Natural killer cell (primary cell): ENCODE data around the gene NHS. TPM values are rescaled to one million over a fixed set of nuclear protein-coding genes. Genes with fewer than 3 reads are reported as not detected.

Source experiments
- ATAC-seq, 3 donors: fragments of 150-1000 bp in 2 of 3; fragments of 200-7000 bp in 1 of 3; cut with Tn5 transposase; 1 replicate in 1 of 3; 2 replicates in 2 of 3; pipeline ENCODE4 v1.10.0; 2021; ENCODE audit warnings: mild to moderate bottlenecking in 2 of 3, moderate library complexity in 2 of 3
- DNase-seq, 2 donors: peaks; one replicate each; pipeline versions ENCODE4 v3.0.0 to v3.0.0-alpha.2; 2013 to 2021; ENCODE audit warnings: mixed read lengths in 1 of 2
- H3K27ac ChIP-seq: one replicate; pipeline ENCODE4 v1.5.1; 2013; ENCODE audit warnings: mild to moderate bottlenecking, low read length
- H3K27me3 ChIP-seq: one replicate; pipeline ENCODE4 v1.6.1; 2013; ENCODE audit warnings: low read length; ENCODE audit not compliant: control insufficient read depth, insufficient read depth
- H3K36me3 ChIP-seq: one replicate; pipeline ENCODE4 v1.6.1; 2013; ENCODE audit warnings: low read length; ENCODE audit not compliant: control insufficient read depth, insufficient read depth
- H3K4me1 ChIP-seq: one replicate; pipeline ENCODE4 v1.6.1; 2013; ENCODE audit warnings: low read length; ENCODE audit not compliant: control insufficient read depth, insufficient read depth
- H3K4me3 ChIP-seq: one replicate; pipeline ENCODE4 v1.5.1; 2013; ENCODE audit warnings: low read length
- H3K9me3 ChIP-seq: one replicate; pipeline ENCODE4 v1.6.1; 2013; ENCODE audit warnings: low read length; ENCODE audit not compliant: control insufficient read depth, insufficient read depth
- H3K27ac Mint-ChIP-seq, 2 donors: one replicate each; pipeline ENCODE4 v1.8.0; 2022; ENCODE audit warnings: mild to moderate bottlenecking in 2 of 2, mixed read lengths in 2 of 2, moderate library complexity in 1 of 2
- H3K27me3 Mint-ChIP-seq, 2 donors: one replicate each; pipeline ENCODE4 v1.8.0; 2022; ENCODE audit warnings: low read depth in 2 of 2, mixed read lengths in 2 of 2
- H3K36me3 Mint-ChIP-seq: one replicate; pipeline ENCODE4 v1.8.0; 2022; ENCODE audit warnings: mixed read lengths
- H3K4me1 Mint-ChIP-seq, 2 donors: one replicate each; pipeline ENCODE4 v1.8.0; 2022; ENCODE audit warnings: mixed read lengths in 2 of 2
- H3K4me3 Mint-ChIP-seq: one replicate; pipeline ENCODE4 v1.8.0; 2022; ENCODE audit warnings: mild to moderate bottlenecking, moderate library complexity, mixed read lengths
- H3K9me3 Mint-ChIP-seq, 2 donors: one replicate each; pipeline ENCODE4 v1.8.0; 2022; ENCODE audit warnings: mixed read lengths in 2 of 2
- CTCF ChIP-seq: fragments of 200-600 bp; IDR thresholded peaks from one replicate; pipeline ENCODE4 v1.8.0; 2022; ENCODE audit warnings: antibody characterized with exemption
- WGBS: methylation state at CpG from one replicate; pipeline ENCODE4 v1.1.7; 2013; ENCODE audit warnings: missing lambda C conversion rate; ENCODE audit not compliant: insufficient coverage; 5-methylcytosine and 5-hydroxymethylcytosine counted together
- intact Hi-C: fragments of 100-400 bp; cut with micrococcal nuclease; formaldehyde crosslinking; loops from one replicate; pipeline ENCODE4 v1.14.2; 2022
- total RNA-seq, 4 donors: library from RNA; stranded (reverse); fragments of 120-200 nt in 1 of 4; gene quantifications; one replicate each; pipeline versions ENCODE4 v1.2.3 to v1.2.4, GENCODE V29; 2013 to 2022

Gene NHS
- total RNA-seq, 3 donors from 2014 or later (not counting 1 experiment from before 2014, with no cell fraction given) = 0.05 to 0.28 TPM; not detected in 1

GRCh38 chrX:17700976-17701375, 326.0 kb downstream of the NHS start:
- Mint-ChIP-seq H3K27me3 (peaks cover 2 to 34% of the 10 kb centered on the region in 2 donors), H3K4me1 (no peaks in the 10 kb centered on the region), H3K9me3 (no peaks in the 10 kb centered on the region), H3K36me3 (no peaks in the 10 kb centered on the region), H3K4me3 (no peak overlapping the region), H3K27ac (no peak overlapping the region)
- DNase-seq (no peak), ATAC-seq (no peak)
- no peaks in the 10 kb centered on the region for H3K27me3 ChIP-seq
- no CpG with 5 or more reads among the region's 1 CpG for WGBS
- intact Hi-C loops = no loop called here
- H3K36me3 ChIP-seq = no peaks in the 10 kb centered on the region
- H3K4me3 ChIP-seq = no peak overlapping the region
- no peak overlapping the region for H3K27ac ChIP-seq
- H3K4me1 ChIP-seq = no peaks in the 10 kb centered on the region
- H3K9me3 ChIP-seq = no peaks in the 10 kb centered on the region
- no peak for TF ChIP-seq CTCF

- H3K4me3 Mint-ChIP-seq = no peak overlapping the region
- no peaks in the 10 kb centered on the region for H3K9me3 Mint-ChIP-seq
- H3K4me1 ChIP-seq = no peaks in the 10 kb centered on the region
- no peaks in the 10 kb centered on the region for H3K9me3 ChIP-seq
- no peaks in the 10 kb centered on the region for H3K4me1 Mint-ChIP-seq
- H3K27me3 Mint-ChIP-seq = peaks cover 2 to 25% of the 10 kb centered on the region in 2 donors
- WGBS = 83% methylated on average over 2 of the region's 2 CpGs
- no peak overlapping the region for H3K4me3 ChIP-seq
- H3K27me3 ChIP-seq = no peaks in the 10 kb centered on the region
- ATAC-seq = no peak
- intact Hi-C loops = no loop called here
- no peak overlapping the region for H3K27ac Mint-ChIP-seq
- H3K36me3 ChIP-seq = no peaks in the 10 kb centered on the region
- no peak overlapping the region for H3K27ac ChIP-seq
- no peak for TF ChIP-seq CTCF
- no peaks in the 10 kb centered on the region for H3K36me3 Mint-ChIP-seq
- DNase-seq = no peak
Measured at GRCh38 chrX:17703201-17703600, 328.2 kb downstream of the NHS start.

GRCh38 chrX:17705211-17705610, 330.2 kb downstream of the NHS start:
- Histone ChIP-seq H3K4me3 (no peak overlapping the region), H3K9me3 (no peaks in the 10 kb centered on the region), H3K27me3 (no peaks in the 10 kb centered on the region), H3K4me1 (no peaks in the 10 kb centered on the region), H3K27ac (no peak overlapping the region), H3K36me3 (no peaks in the 10 kb centered on the region)
- no peak for TF ChIP-seq CTCF
- DNase-seq (no peak), ATAC-seq (no peak)
- H3K4me1 Mint-ChIP-seq = no peaks in the 10 kb centered on the region
- intact Hi-C loops = no loop called here
- no peak overlapping the region for H3K27ac Mint-ChIP-seq
- H3K36me3 Mint-ChIP-seq = no peaks in the 10 kb centered on the region
- no peaks in the 10 kb centered on the region for H3K9me3 Mint-ChIP-seq
- peaks cover 9 to 31% of the 10 kb centered on the region in 2 donors for H3K27me3 Mint-ChIP-seq
- 89% methylated on average over 2 of the region's 2 CpGs for WGBS
- H3K4me3 Mint-ChIP-seq = no peak overlapping the region

GRCh38 chrX:17706676-17707075, 331.7 kb downstream of the NHS start:
- peaks cover 8 to 24% of the 10 kb centered on the region in 2 donors for H3K27me3 Mint-ChIP-seq
- Histone ChIP-seq H3K4me3 (no peak overlapping the region), H3K9me3 (no peaks in the 10 kb centered on the region), H3K36me3 (no peaks in the 10 kb centered on the region), H3K27ac (no peak overlapping the region), H3K27me3 (no peaks in the 10 kb centered on the region), H3K4me1 (no peaks in the 10 kb centered on the region)
- H3K36me3 Mint-ChIP-seq = no peaks in the 10 kb centered on the region
- no peak overlapping the region for H3K4me3 Mint-ChIP-seq
- H3K27ac Mint-ChIP-seq = no peak overlapping the region
- WGBS = 65% methylated on average over 4 of the region's 4 CpGs
- no peaks in the 10 kb centered on the region for H3K4me1 Mint-ChIP-seq
- intact Hi-C loops = no loop called here
- H3K9me3 Mint-ChIP-seq = no peaks in the 10 kb centered on the region
- ATAC-seq = no peak
- TF ChIP-seq CTCF = no peak
- DNase-seq = no peak
